B cell (primary cell): ENCODE measurements around the gene PROM1. TPM values are rescaled to one million over a fixed set of nuclear protein-coding genes. Genes with fewer than 3 reads are reported as not detected.

Experiments used
- ATAC-seq: fragments of 200-7000 bp; cut with Tn5 transposase; one replicate; pipeline ENCODE4 v1.10.0; 2021; ENCODE audit warnings: low read depth, mild to moderate bottlenecking, moderate number of reproducible peaks, moderate library complexity
- CTCF ChIA-PET: fragments of 350-600 bp; sonication (Branson Sonifier 250); formaldehyde crosslinking; loops from one replicate; lab custom pipeline; 2021; ENCODE audit warnings: antibody characterized with exemption, inconsistent platforms; lab: Charles Lee
- POLR2A ChIA-PET: fragments of 350-600 bp; sonication (Branson Sonifier 250); formaldehyde crosslinking; loops from one replicate; lab custom pipeline; 2021; ENCODE audit warnings: antibody characterized with exemption; lab: Charles Lee
- DNase-seq: peaks from one replicate; pipeline ENCODE4 v3.0.0; 2013
- H2AFZ ChIP-seq: 2 replicates; pipeline ENCODE4 v1.6.1; 2012; ENCODE audit warnings: mild to moderate bottlenecking, low read depth, low read length; ENCODE audit not compliant: insufficient read depth, poor library complexity, severe bottlenecking
- H3K27ac ChIP-seq, 2 donors: 1 replicate in 1 of 2; 2 replicates in 1 of 2; pipeline ENCODE4 v1.5.1; 2012 to 2013; ENCODE audit warnings: low read length in 2 of 2, mild to moderate bottlenecking in 2 of 2, moderate library complexity in 1 of 2
- H3K27me3 ChIP-seq, 4 experiments: fragments of 200-600 bp in 1 of 4; sonication (generic) in 1 of 4; replicated peaks in 1 of 4; 1 replicate in 2 of 4; 2 replicates in 2 of 4; pipeline versions ENCODE4 v1.6.1 to v1.7.0; 2013 to 2016; ENCODE audit warnings: low read length in 3 of 4, mild to moderate bottlenecking in 2 of 4, mixed read lengths in 1 of 4, moderate library complexity in 1 of 4; ENCODE audit not compliant: insufficient read depth in 4 of 4, control insufficient read depth in 3 of 4; ENCODE audit errors: control extremely low read depth in 1 of 4
- H3K36me3 ChIP-seq, 2 experiments: replicated peaks in 1 of 2; 1 replicate in 1 of 2; 2 replicates in 1 of 2; pipeline versions ENCODE4 v1.6.1 to v1.7.1; 2013; ENCODE audit warnings: low read length in 1 of 2; ENCODE audit not compliant: insufficient read depth in 2 of 2, control insufficient read depth in 1 of 2; ENCODE audit errors: control extremely low read depth in 1 of 2, extremely low read depth in 1 of 2
- H3K4me1 ChIP-seq, 2 donors: fragments of 200-600 bp in 1 of 2; sonication (generic) in 1 of 2; 1 replicate in 1 of 2; 2 replicates in 1 of 2; pipeline versions ENCODE4 v1.5.1 to v1.6.1; 2013 to 2017; ENCODE audit warnings: low read length in 2 of 2; ENCODE audit not compliant: control insufficient read depth in 2 of 2, insufficient read depth in 2 of 2
- H3K4me2 ChIP-seq: replicated peaks from 2 replicates; pipeline ENCODE3; 2012; ENCODE audit warnings: mild to moderate bottlenecking, low read depth, low read length; ENCODE audit not compliant: poor library complexity, severe bottlenecking
- H3K4me3 ChIP-seq, 5 experiments: fragments of 200-600 bp in 1 of 5; sonication (generic) in 1 of 5; 1 replicate in 3 of 5; 2 replicates in 2 of 5; pipeline versions ENCODE4 v1.5.1 to v1.7.0; 2011 to 2016; ENCODE audit warnings: low read length in 4 of 5, mild to moderate bottlenecking in 4 of 5, low read depth in 2 of 5, control low read depth in 1 of 5, moderate library complexity in 1 of 5; ENCODE audit not compliant: insufficient read depth in 1 of 5; ENCODE audit errors: control extremely low read depth in 1 of 5, extremely low read depth in 1 of 5
- H3K79me2 ChIP-seq: fragments of 200-600 bp; sonication (generic); one replicate; pipeline ENCODE4 v1.6.0; 2016; ENCODE audit warnings: low read length; ENCODE audit not compliant: control insufficient read depth, insufficient read depth
- H3K9ac ChIP-seq: fragments of 200-600 bp; sonication (generic); 2 replicates; pipeline ENCODE4 v1.6.1; 2017; ENCODE audit warnings: mild to moderate bottlenecking, low read length, moderate library complexity
- H3K9me3 ChIP-seq, 3 donors: one replicate each; pipeline versions ENCODE4 v1.6.1 to v1.7.1; 2013; ENCODE audit warnings: low read length in 2 of 3; ENCODE audit not compliant: control insufficient read depth in 2 of 3, insufficient read depth in 1 of 3; ENCODE audit errors: control extremely low read depth in 1 of 3
- H4K20me1 ChIP-seq: 2 replicates; pipeline ENCODE4 v1.6.0; 2012; ENCODE audit warnings: mild to moderate bottlenecking, low read length; ENCODE audit not compliant: insufficient read depth, control insufficient read depth, poor library complexity, severe bottlenecking
- H3K27ac Mint-ChIP-seq: one replicate; pipeline ENCODE4 v1.8.0; 2021; ENCODE audit warnings: mixed read lengths
- H3K27me3 Mint-ChIP-seq: one replicate; pipeline ENCODE4 v1.8.0; 2021; ENCODE audit warnings: mixed read lengths
- H3K4me1 Mint-ChIP-seq: one replicate; pipeline ENCODE4 v1.8.0; 2021; ENCODE audit warnings: mixed read lengths
- H3K4me3 Mint-ChIP-seq: one replicate; pipeline ENCODE4 v1.8.0; 2021; ENCODE audit warnings: mixed read lengths
- H3K9me3 Mint-ChIP-seq: one replicate; pipeline ENCODE4 v1.8.0; 2022; ENCODE audit warnings: mixed read lengths; ENCODE audit not compliant: insufficient read depth
- CTCF ChIP-seq: fragments of 200-600 bp; IDR thresholded peaks from one replicate; pipeline ENCODE4 v1.8.0; 2022; ENCODE audit warnings: antibody characterized with exemption, mild to moderate bottlenecking
- EZH2 ChIP-seq: IDR thresholded peaks from 2 replicates; pipeline ENCODE4 v1.6.1; 2012; ENCODE audit warnings: borderline replicate concordance, low read depth, mild to moderate bottlenecking, moderate library complexity, low read length; ENCODE audit not compliant: insufficient read depth, poor library complexity, severe bottlenecking
- WGBS: methylation state at CpG from one replicate; pipeline ENCODE4 v1.1.5; 2013; ENCODE audit warnings: missing lambda C conversion rate; ENCODE audit not compliant: insufficient coverage; 5-methylcytosine and 5-hydroxymethylcytosine counted together
- intact Hi-C: fragments of 100-400 bp; cut with micrococcal nuclease; formaldehyde crosslinking; loops from one replicate; pipeline ENCODE4 v1.10.0; 2022
- polyA plus RNA-seq: library from polyadenylated mRNA; depleted of rRNA; stranded (reverse); fragments of >200 nt; gene quantifications from 2 replicates; pipeline ENCODE4 v1.2.3, GENCODE V29; 2012
- total RNA-seq, 2 donors: library from RNA; stranded (reverse); fragments of 120-200 nt in 1 of 2; gene quantifications; 1 replicate in 1 of 2; 2 replicates in 1 of 2; pipeline versions ENCODE4 v1.2.3 to v1.2.4, GENCODE V29; 2013 to 2022

Gene PROM1
- total and polyA plus RNA-seq, 2 donors (not counting 1 experiment from before 2014, with no cell fraction given) = 0.04 TPM; not detected in 1

DNA sequence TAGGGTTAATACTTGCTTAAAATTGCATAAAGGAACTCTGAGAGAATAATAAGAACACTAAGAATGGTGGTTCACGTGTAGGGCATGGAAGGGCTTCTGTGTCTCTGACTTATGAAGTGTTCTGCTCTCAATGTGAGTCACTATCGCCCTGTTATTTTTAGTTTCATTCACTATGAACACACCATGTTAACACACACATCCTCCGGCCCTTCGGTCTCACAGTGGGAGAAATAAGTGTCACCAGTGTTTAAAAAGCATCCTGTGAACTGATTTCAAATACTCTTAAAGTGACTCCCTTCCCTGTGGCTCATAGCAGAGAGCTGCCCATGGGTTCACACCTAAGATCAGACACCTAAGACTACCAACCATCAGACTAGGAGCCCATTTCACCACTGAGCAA, 87.0 kb downstream of the PROM1 start:
- TF ChIP-seq EZH2 (no peak), CTCF (no peak)
- Mint-ChIP-seq H3K4me3 (no peak overlapping the region), H3K4me1 (no peaks in the 10 kb centered on the region), H3K27ac (no peak overlapping the region), H3K27me3 (no peaks in the 10 kb centered on the region), H3K9me3 (no peaks in the 10 kb centered on the region)
- Histone ChIP-seq H3K27ac (no peak overlapping the region), H3K27me3 (no peaks in the 10 kb centered on the region), H3K9ac (no peak overlapping the region), H3K36me3 (no peaks in the 10 kb centered on the region), H3K9me3 (no peaks in the 10 kb centered on the region), H2AFZ (no peak overlapping the region), H3K4me2 (no peak overlapping the region), H3K4me1 (no peaks in the 10 kb centered on the region), H3K4me3 (no peak overlapping the region), H4K20me1 (no peaks in the 10 kb centered on the region), H3K79me2 (no peaks in the 10 kb centered on the region)
- no CpG with 5 or more reads among the region's 4 CpGs for WGBS
- CTCF ChIA-PET = interaction anchor here (0.7 to 2.9 kb wide), 5 partner anchors 11 to 267 kb away, joined by 3 to 8 read pairs (median 3); no protein-coding TSS in a partner anchor
- DNase-seq = no peak
- POLR2A ChIA-PET = no interaction called here
- no peak for ATAC-seq
- intact Hi-C loops = no loop called here

- H3K27ac Mint-ChIP-seq = no peak overlapping the region
- Histone ChIP-seq H3K4me2 (no peak overlapping the region), H3K27ac (no peak overlapping the region), H2AFZ (no peak overlapping the region), H4K20me1 (no peaks in the 10 kb centered on the region), H3K9me3 (no peaks in the 10 kb centered on the region), H3K9ac (no peak overlapping the region), H3K4me1 (no peaks in the 10 kb centered on the region), H3K36me3 (no peaks in the 10 kb centered on the region), H3K27me3 (no peaks in the 10 kb centered on the region), H3K4me3 (no peak overlapping the region), H3K79me2 (no peaks in the 10 kb centered on the region)
- no peaks in the 10 kb centered on the region for H3K27me3 Mint-ChIP-seq
- intact Hi-C loops = no loop called here
- no peak for ATAC-seq
- H3K9me3 Mint-ChIP-seq = no peaks in the 10 kb centered on the region
- CTCF ChIA-PET = interaction anchor here (1.1 to 2.9 kb wide), 5 partner anchors 12 to 265 kb away, joined by 3 to 8 read pairs (median 3); no protein-coding TSS in a partner anchor
- H3K4me1 Mint-ChIP-seq = no peaks in the 10 kb centered on the region
- POLR2A ChIA-PET = no interaction called here
- TF ChIP-seq CTCF = no peak
- no peak for TF ChIP-seq EZH2
- WGBS = no CpG with 5 or more reads among the region's 3 CpGs
- DNase-seq = no peak
- H3K4me3 Mint-ChIP-seq = no peak overlapping the region
These were observed 88.0 kb downstream of the PROM1 start for GRCh38 chr4:15995826-15996225.
